Skeletal muscle tissue (tissue), 4 donors: Measurements from ENCODE around the gene CFAP299. TPM values are rescaled to one million over a fixed set of nuclear protein-coding genes. Genes with fewer than 3 reads are reported as not detected.

ENCODE experiments used
- H3K27ac ChIP-seq: one replicate; pipeline ENCODE4 v1.7.0; 2013; ENCODE audit warnings: mild to moderate bottlenecking, low read depth, low read length, inconsistent platforms
- H3K27me3 ChIP-seq, 3 donors: one replicate each; pipeline ENCODE4 v1.7.0; 2013; ENCODE audit warnings: low read length in 3 of 3; ENCODE audit not compliant: control insufficient read depth in 3 of 3, insufficient read depth in 3 of 3
- H3K36me3 ChIP-seq, 3 donors: one replicate each; pipeline ENCODE4 v1.7.0; 2013; ENCODE audit warnings: low read length in 3 of 3; ENCODE audit not compliant: control insufficient read depth in 3 of 3, insufficient read depth in 3 of 3
- H3K4me1 ChIP-seq, 3 donors: one replicate each; pipeline ENCODE4 v1.7.0; 2013; ENCODE audit warnings: low read length in 3 of 3, mild to moderate bottlenecking in 3 of 3; ENCODE audit not compliant: control insufficient read depth in 3 of 3, insufficient read depth in 3 of 3
- H3K4me3 ChIP-seq, 3 donors: one replicate each; pipeline ENCODE4 v1.7.0; 2013; ENCODE audit warnings: low read length in 3 of 3
- H3K9ac ChIP-seq, 3 donors: one replicate each; pipeline ENCODE4 v1.7.0; 2013; ENCODE audit warnings: low read length in 3 of 3, mild to moderate bottlenecking in 3 of 3, moderate library complexity in 2 of 3, low read depth in 1 of 3
- H3K9me3 ChIP-seq, 3 donors: one replicate each; pipeline ENCODE4 v1.7.0; 2013; ENCODE audit warnings: low read length in 3 of 3; ENCODE audit not compliant: control insufficient read depth in 3 of 3
- total RNA-seq: library from RNA; depleted of rRNA; stranded (reverse); fragments of >200 nt; gene quantifications from one replicate; pipeline ENCODE4 v1.2.3, GENCODE V29; 2014
- donor health status: Osteomylitis.

Gene CFAP299
- total RNA-seq, 1 donor from 2014 or later: 0.52 TPM

- Histone ChIP-seq H3K27ac (no peak overlapping the region), H3K9ac (no peak overlapping the region), H3K27me3 (no peaks in the 10 kb centered on the region), H3K9me3 (no peaks in the 10 kb centered on the region), H3K4me3 (no peak overlapping the region), H3K36me3 (no peaks in the 10 kb centered on the region), H3K4me1 (peaks cover 0 to 3% (median 0%) of the 10 kb centered on the region in 3 donors)
These were observed 139.7 kb downstream of the CFAP299 start for GRCh38 chr4:80475236-80475635.

DNA sequence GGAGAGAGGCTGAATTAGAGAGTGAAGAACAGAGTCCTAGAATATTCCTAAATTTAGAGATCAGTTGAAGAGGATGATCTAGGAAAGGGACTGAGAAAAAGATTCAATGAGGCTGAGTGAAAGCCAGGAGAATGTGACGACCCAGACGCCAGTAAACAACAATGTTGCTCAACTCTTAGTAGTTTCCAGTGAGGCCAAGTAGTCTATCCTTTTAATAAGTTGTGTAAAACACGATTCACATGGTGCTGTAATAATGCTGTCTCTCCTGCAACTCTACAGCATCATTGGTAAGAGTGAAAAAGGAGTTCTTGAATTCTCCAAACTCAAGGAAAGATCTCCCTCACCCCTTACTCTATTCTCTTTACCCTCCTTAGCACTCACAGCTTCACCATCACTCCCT is 140.3 kb downstream of the CFAP299 start:
- Histone ChIP-seq H3K9me3 (no peaks in the 10 kb centered on the region), H3K27me3 (no peaks in the 10 kb centered on the region), H3K4me1 (peaks cover 0 to 3% (median 0%) of the 10 kb centered on the region in 3 donors), H3K27ac (no peak overlapping the region), H3K4me3 (no peak overlapping the region), H3K36me3 (no peaks in the 10 kb centered on the region), H3K9ac (no peak overlapping the region)

GRCh38 chr4:80484712-80485111 is 149.2 kb downstream of the CFAP299 start:
- no peak overlapping the region for H3K4me3 ChIP-seq
- H3K4me1 ChIP-seq: no peaks in the 10 kb centered on the region
- no peaks in the 10 kb centered on the region for H3K9me3 ChIP-seq
- no peak overlapping the region for H3K27ac ChIP-seq
- no peaks in the 10 kb centered on the region for H3K27me3 ChIP-seq
- H3K9ac ChIP-seq: no peak overlapping the region
- no peaks in the 10 kb centered on the region for H3K36me3 ChIP-seq

DNA sequence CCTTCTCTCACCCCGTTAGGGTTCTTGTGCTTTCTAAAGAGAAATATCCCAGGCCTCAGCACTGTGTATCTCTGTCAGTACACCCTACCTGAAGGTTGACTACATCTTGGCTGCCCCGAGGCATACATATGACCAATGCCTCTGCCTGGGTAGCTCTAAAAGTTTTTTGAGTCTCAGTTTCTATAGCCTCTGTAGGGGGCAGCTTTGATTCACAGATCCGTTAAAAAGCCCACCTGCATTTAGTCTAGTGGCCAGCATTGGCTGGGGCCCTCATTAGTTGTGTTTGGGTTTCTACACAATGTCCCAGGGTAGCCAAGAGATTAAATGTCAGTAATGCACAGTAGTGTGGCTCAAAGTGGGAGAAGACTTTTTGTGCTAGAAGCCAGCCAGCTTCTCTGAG is 151.1 kb downstream of the CFAP299 start:
- Histone ChIP-seq H3K27ac (no peak overlapping the region), H3K9me3 (no peaks in the 10 kb centered on the region), H3K4me1 (no peaks in the 10 kb centered on the region), H3K36me3 (no peaks in the 10 kb centered on the region), H3K9ac (no peak overlapping the region), H3K4me3 (no peak overlapping the region), H3K27me3 (no peaks in the 10 kb centered on the region)

GRCh38 chr4:80489798-80490197 is 154.3 kb downstream of the CFAP299 start:
- H3K4me3 ChIP-seq: no peak overlapping the region

GRCh38 chr4:80492761-80493160 is 157.2 kb downstream of the CFAP299 start:
- no peak overlapping the region for H3K4me3 ChIP-seq
- no peaks in the 10 kb centered on the region for H3K4me1 ChIP-seq
- no peaks in the 10 kb centered on the region for H3K27me3 ChIP-seq
- no peaks in the 10 kb centered on the region for H3K36me3 ChIP-seq
- peaks cover 0 to 2% (median 2%) of the 10 kb centered on the region in 3 donors for H3K9me3 ChIP-seq
- no peak overlapping the region for H3K27ac ChIP-seq
- no peak overlapping the region for H3K9ac ChIP-seq

More at GRCh38 chr4:80489798-80490197, 154.3 kb downstream of the CFAP299 start:
- Histone ChIP-seq H3K9ac (no peak overlapping the region), H3K36me3 (no peaks in the 10 kb centered on the region), H3K27ac (no peak overlapping the region), H3K27me3 (no peaks in the 10 kb centered on the region), H3K4me1 (no peaks in the 10 kb centered on the region), H3K9me3 (no peaks in the 10 kb centered on the region)

GRCh38 chr4:80495865-80496264 is 160.3 kb downstream of the CFAP299 start:
- Histone ChIP-seq H3K4me1 (no peaks in the 10 kb centered on the region), H3K27ac (no peak overlapping the region), H3K4me3 (no peak overlapping the region)

GRCh38 chr4:80498725-80499124 is 163.2 kb downstream of the CFAP299 start:
- no peak overlapping the region for H3K4me3 ChIP-seq
- no peaks in the 10 kb centered on the region for H3K4me1 ChIP-seq
- peaks cover 0 to 3% (median 2%) of the 10 kb centered on the region in 3 donors for H3K9me3 ChIP-seq
- no peak overlapping the region for H3K27ac ChIP-seq
- H3K9ac ChIP-seq: no peak overlapping the region
- H3K27me3 ChIP-seq: no peaks in the 10 kb centered on the region
- no peaks in the 10 kb centered on the region for H3K36me3 ChIP-seq

More at GRCh38 chr4:80495865-80496264, 160.3 kb downstream of the CFAP299 start:
- peaks cover 0 to 3% (median 2%) of the 10 kb centered on the region in 3 donors for H3K9me3 ChIP-seq
- H3K9ac ChIP-seq: no peak overlapping the region
- H3K27me3 ChIP-seq: no peaks in the 10 kb centered on the region
- H3K36me3 ChIP-seq: no peaks in the 10 kb centered on the region

- Histone ChIP-seq H3K9ac (no peak overlapping the region), H3K4me1 (no peaks in the 10 kb centered on the region), H3K36me3 (no peaks in the 10 kb centered on the region), H3K9me3 (peaks cover 0 to 3% (median 2%) of the 10 kb centered on the region in 3 donors), H3K4me3 (no peak overlapping the region), H3K27me3 (no peaks in the 10 kb centered on the region), H3K27ac (no peak overlapping the region)
These were observed 165.1 kb downstream of the CFAP299 start for GRCh38 chr4:80500613-80501012.

DNA sequence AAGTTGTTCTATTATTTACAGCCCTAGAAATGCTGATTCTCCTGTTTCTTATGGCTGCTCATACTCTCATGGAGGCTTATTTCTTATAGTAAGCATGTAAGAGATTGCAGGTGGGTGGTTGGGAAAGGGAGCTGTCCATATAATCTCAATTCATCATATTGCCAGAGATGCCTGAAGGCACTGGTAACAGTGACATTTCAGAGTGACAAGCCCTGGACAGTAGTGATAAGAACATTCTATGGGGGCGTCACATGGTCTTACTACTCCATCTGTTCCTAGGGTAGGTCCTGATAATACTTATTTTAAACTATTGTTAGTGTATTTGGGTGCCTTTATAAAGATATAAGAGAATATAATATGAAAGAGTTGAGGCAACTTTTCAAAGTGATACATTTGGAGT is 171.5 kb downstream of the CFAP299 start:
- H3K27me3 ChIP-seq: no peaks in the 10 kb centered on the region
- no peaks in the 10 kb centered on the region for H3K4me1 ChIP-seq
- H3K9ac ChIP-seq: no peak overlapping the region
- no peaks in the 10 kb centered on the region for H3K9me3 ChIP-seq
- no peak overlapping the region for H3K4me3 ChIP-seq
- H3K36me3 ChIP-seq: no peaks in the 10 kb centered on the region
- H3K27ac ChIP-seq: no peak overlapping the region

DNA sequence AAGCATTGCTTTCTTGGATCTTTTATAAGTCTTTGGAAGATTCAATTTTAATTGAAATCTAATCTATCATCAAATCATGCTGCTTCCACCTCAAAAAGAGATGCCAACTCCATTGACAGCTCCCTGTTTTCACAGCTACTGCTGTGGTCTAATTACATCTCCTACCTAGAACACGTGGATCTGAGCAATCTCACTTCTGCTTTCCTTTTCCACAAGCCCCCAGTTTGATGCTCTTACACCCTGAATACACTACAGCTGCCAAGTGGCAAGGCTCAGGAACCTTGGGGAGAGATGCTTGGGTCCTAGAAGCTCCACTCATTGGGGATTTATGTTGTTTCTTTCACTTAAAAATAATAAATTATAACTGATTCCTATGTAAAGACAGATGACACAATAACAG is 172.0 kb downstream of the CFAP299 start:
- no peak overlapping the region for H3K27ac ChIP-seq

More for the DNA sequence above, 172.0 kb downstream of the CFAP299 start:
- Histone ChIP-seq H3K4me3 (no peak overlapping the region), H3K4me1 (no peaks in the 10 kb centered on the region), H3K9me3 (no peaks in the 10 kb centered on the region), H3K27me3 (no peaks in the 10 kb centered on the region), H3K36me3 (no peaks in the 10 kb centered on the region), H3K9ac (no peak overlapping the region)
